B cell (primary cell): ENCODE results near the gene ARSA. TPM values are rescaled to one million over a fixed set of nuclear protein-coding genes. Genes with fewer than 3 reads are reported as not detected.
A peak's percentile ranks its signal among the peaks of the same experiment; 100 is the strongest.

Experiments
- ATAC-seq: fragments of 200-7000 bp; cut with Tn5 transposase; one replicate; pipeline ENCODE4 v1.10.0; 2021; ENCODE audit warnings: low read depth, mild to moderate bottlenecking, moderate number of reproducible peaks, moderate library complexity
- CTCF ChIA-PET: fragments of 350-600 bp; sonication (Branson Sonifier 250); formaldehyde crosslinking; loops from one replicate; lab custom pipeline; 2021; ENCODE audit warnings: antibody characterized with exemption, inconsistent platforms; lab: Charles Lee
- POLR2A ChIA-PET: fragments of 350-600 bp; sonication (Branson Sonifier 250); formaldehyde crosslinking; loops from one replicate; lab custom pipeline; 2021; ENCODE audit warnings: antibody characterized with exemption; lab: Charles Lee
- DNase-seq: peaks from one replicate; pipeline ENCODE4 v3.0.0; 2013
- H2AFZ ChIP-seq: 2 replicates; pipeline ENCODE4 v1.6.1; 2012; ENCODE audit warnings: mild to moderate bottlenecking, low read depth, low read length; ENCODE audit not compliant: insufficient read depth, poor library complexity, severe bottlenecking
- H3K27ac ChIP-seq, 2 donors: 1 replicate in 1 of 2; 2 replicates in 1 of 2; pipeline ENCODE4 v1.5.1; 2012 to 2013; ENCODE audit warnings: low read length in 2 of 2, mild to moderate bottlenecking in 2 of 2, moderate library complexity in 1 of 2
- H3K27me3 ChIP-seq, 4 experiments: fragments of 200-600 bp in 1 of 4; sonication (generic) in 1 of 4; replicated peaks in 1 of 4; 1 replicate in 2 of 4; 2 replicates in 2 of 4; pipeline versions ENCODE4 v1.6.1 to v1.7.0; 2013 to 2016; ENCODE audit warnings: low read length in 3 of 4, mild to moderate bottlenecking in 2 of 4, mixed read lengths in 1 of 4, moderate library complexity in 1 of 4; ENCODE audit not compliant: insufficient read depth in 4 of 4, control insufficient read depth in 3 of 4; ENCODE audit errors: control extremely low read depth in 1 of 4
- H3K36me3 ChIP-seq, 2 experiments: replicated peaks in 1 of 2; 1 replicate in 1 of 2; 2 replicates in 1 of 2; pipeline versions ENCODE4 v1.6.1 to v1.7.1; 2013; ENCODE audit warnings: low read length in 1 of 2; ENCODE audit not compliant: insufficient read depth in 2 of 2, control insufficient read depth in 1 of 2; ENCODE audit errors: control extremely low read depth in 1 of 2, extremely low read depth in 1 of 2
- H3K4me1 ChIP-seq, 2 donors: fragments of 200-600 bp in 1 of 2; sonication (generic) in 1 of 2; 1 replicate in 1 of 2; 2 replicates in 1 of 2; pipeline versions ENCODE4 v1.5.1 to v1.6.1; 2013 to 2017; ENCODE audit warnings: low read length in 2 of 2; ENCODE audit not compliant: control insufficient read depth in 2 of 2, insufficient read depth in 2 of 2
- H3K4me2 ChIP-seq: replicated peaks from 2 replicates; pipeline ENCODE3; 2012; ENCODE audit warnings: mild to moderate bottlenecking, low read depth, low read length; ENCODE audit not compliant: poor library complexity, severe bottlenecking
- H3K4me3 ChIP-seq, 5 experiments: fragments of 200-600 bp in 1 of 5; sonication (generic) in 1 of 5; 1 replicate in 3 of 5; 2 replicates in 2 of 5; pipeline versions ENCODE4 v1.5.1 to v1.7.0; 2011 to 2016; ENCODE audit warnings: low read length in 4 of 5, mild to moderate bottlenecking in 4 of 5, low read depth in 2 of 5, control low read depth in 1 of 5, moderate library complexity in 1 of 5; ENCODE audit not compliant: insufficient read depth in 1 of 5; ENCODE audit errors: control extremely low read depth in 1 of 5, extremely low read depth in 1 of 5
- H3K79me2 ChIP-seq: fragments of 200-600 bp; sonication (generic); one replicate; pipeline ENCODE4 v1.6.0; 2016; ENCODE audit warnings: low read length; ENCODE audit not compliant: control insufficient read depth, insufficient read depth
- H3K9ac ChIP-seq: fragments of 200-600 bp; sonication (generic); 2 replicates; pipeline ENCODE4 v1.6.1; 2017; ENCODE audit warnings: mild to moderate bottlenecking, low read length, moderate library complexity
- H3K9me3 ChIP-seq, 3 donors: one replicate each; pipeline versions ENCODE4 v1.6.1 to v1.7.1; 2013; ENCODE audit warnings: low read length in 2 of 3; ENCODE audit not compliant: control insufficient read depth in 2 of 3, insufficient read depth in 1 of 3; ENCODE audit errors: control extremely low read depth in 1 of 3
- H4K20me1 ChIP-seq: 2 replicates; pipeline ENCODE4 v1.6.0; 2012; ENCODE audit warnings: mild to moderate bottlenecking, low read length; ENCODE audit not compliant: insufficient read depth, control insufficient read depth, poor library complexity, severe bottlenecking
- H3K27ac Mint-ChIP-seq: one replicate; pipeline ENCODE4 v1.8.0; 2021; ENCODE audit warnings: mixed read lengths
- H3K27me3 Mint-ChIP-seq: one replicate; pipeline ENCODE4 v1.8.0; 2021; ENCODE audit warnings: mixed read lengths
- H3K4me1 Mint-ChIP-seq: one replicate; pipeline ENCODE4 v1.8.0; 2021; ENCODE audit warnings: mixed read lengths
- H3K4me3 Mint-ChIP-seq: one replicate; pipeline ENCODE4 v1.8.0; 2021; ENCODE audit warnings: mixed read lengths
- H3K9me3 Mint-ChIP-seq: one replicate; pipeline ENCODE4 v1.8.0; 2022; ENCODE audit warnings: mixed read lengths; ENCODE audit not compliant: insufficient read depth
- EZH2 ChIP-seq: IDR thresholded peaks from 2 replicates; pipeline ENCODE4 v1.6.1; 2012; ENCODE audit warnings: borderline replicate concordance, low read depth, mild to moderate bottlenecking, moderate library complexity, low read length; ENCODE audit not compliant: insufficient read depth, poor library complexity, severe bottlenecking
- WGBS: methylation state at CpG from one replicate; pipeline ENCODE4 v1.1.5; 2013; ENCODE audit warnings: missing lambda C conversion rate; ENCODE audit not compliant: insufficient coverage; 5-methylcytosine and 5-hydroxymethylcytosine counted together
- intact Hi-C: fragments of 100-400 bp; cut with micrococcal nuclease; formaldehyde crosslinking; loops from one replicate; pipeline ENCODE4 v1.10.0; 2022
- polyA plus RNA-seq: library from polyadenylated mRNA; depleted of rRNA; stranded (reverse); fragments of >200 nt; gene quantifications from 2 replicates; pipeline ENCODE4 v1.2.3, GENCODE V29; 2012
- total RNA-seq, 2 donors: library from RNA; stranded (reverse); fragments of 120-200 nt in 1 of 2; gene quantifications; 1 replicate in 1 of 2; 2 replicates in 1 of 2; pipeline versions ENCODE4 v1.2.3 to v1.2.4, GENCODE V29; 2013 to 2022
- TF ChIP-seq, protein P1 (sequence below): fragments of 200-600 bp; IDR thresholded peaks from one replicate; pipeline ENCODE4 v1.8.0; 2022; ENCODE audit warnings: antibody characterized with exemption, mild to moderate bottlenecking

The ARSA gene
- total and polyA plus RNA-seq, 2 donors (not counting 1 experiment from before 2014, with no cell fraction given): 82.0 to 128 TPM

GRCh38 chr22:50622723-50623327, 5.1 kb downstream of the ARSA start:
- Histone ChIP-seq H3K79me2 (no peaks in the 10 kb centered on the region), H3K4me1 (peaks cover 29 to 48% of the 10 kb centered on the region in 2 donors), H4K20me1 (no peaks in the 10 kb centered on the region), H3K9me3 (no peaks in the 10 kb centered on the region), H3K27ac (peak overlapping the region; percentile 91 to 95), H3K9ac (no peak overlapping the region), H3K36me3 (no peaks in the 10 kb centered on the region), H3K4me3 (peak overlapping the region in 2 of 5 experiments; percentile 59 to 79), H3K27me3 (no peaks in the 10 kb centered on the region), H3K4me2 (peak overlapping the region; percentile 89), H2AFZ (peak overlapping the region; percentile 53)
- H3K9me3 Mint-ChIP-seq: no peaks in the 10 kb centered on the region
- intact Hi-C loops: loop anchor here (5.0 kb wide), 1 partner anchor 226 kb away; no protein-coding TSS in a partner anchor
- ChIA-PET POLR2A (interaction anchor here (2.2 kb wide), 1 partner anchor 91 kb away, joined by 18 read pairs; no protein-coding TSS in a partner anchor), CTCF (interaction anchor here (0.5 to 2.8 kb wide), 5 partner anchors 60 to 234 kb away, joined by 4 to 48 read pairs (median 11); partner anchors contain the start of genes SCO2 and SYCE3)
- no peaks in the 10 kb centered on the region for H3K27me3 Mint-ChIP-seq
- no peak for DNase-seq
- H3K27ac Mint-ChIP-seq: peak overlapping the region; percentile 97
- H3K4me3 Mint-ChIP-seq: peak overlapping the region; percentile 95
- no peak for ATAC-seq
- TF ChIP-seq, protein P1, sequence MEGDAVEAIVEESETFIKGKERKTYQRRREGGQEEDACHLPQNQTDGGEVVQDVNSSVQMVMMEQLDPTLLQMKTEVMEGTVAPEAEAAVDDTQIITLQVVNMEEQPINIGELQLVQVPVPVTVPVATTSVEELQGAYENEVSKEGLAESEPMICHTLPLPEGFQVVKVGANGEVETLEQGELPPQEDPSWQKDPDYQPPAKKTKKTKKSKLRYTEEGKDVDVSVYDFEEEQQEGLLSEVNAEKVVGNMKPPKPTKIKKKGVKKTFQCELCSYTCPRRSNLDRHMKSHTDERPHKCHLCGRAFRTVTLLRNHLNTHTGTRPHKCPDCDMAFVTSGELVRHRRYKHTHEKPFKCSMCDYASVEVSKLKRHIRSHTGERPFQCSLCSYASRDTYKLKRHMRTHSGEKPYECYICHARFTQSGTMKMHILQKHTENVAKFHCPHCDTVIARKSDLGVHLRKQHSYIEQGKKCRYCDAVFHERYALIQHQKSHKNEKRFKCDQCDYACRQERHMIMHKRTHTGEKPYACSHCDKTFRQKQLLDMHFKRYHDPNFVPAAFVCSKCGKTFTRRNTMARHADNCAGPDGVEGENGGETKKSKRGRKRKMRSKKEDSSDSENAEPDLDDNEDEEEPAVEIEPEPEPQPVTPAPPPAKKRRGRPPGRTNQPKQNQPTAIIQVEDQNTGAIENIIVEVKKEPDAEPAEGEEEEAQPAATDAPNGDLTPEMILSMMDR: no peak
- no peak for TF ChIP-seq EZH2
- 89% methylated on average over 16 of the region's 16 CpGs for WGBS
- H3K4me1 Mint-ChIP-seq: peaks cover 37% of the 10 kb centered on the region
